ENCODE measurements around the gene VPS18.

Gene VPS18

DNA sequence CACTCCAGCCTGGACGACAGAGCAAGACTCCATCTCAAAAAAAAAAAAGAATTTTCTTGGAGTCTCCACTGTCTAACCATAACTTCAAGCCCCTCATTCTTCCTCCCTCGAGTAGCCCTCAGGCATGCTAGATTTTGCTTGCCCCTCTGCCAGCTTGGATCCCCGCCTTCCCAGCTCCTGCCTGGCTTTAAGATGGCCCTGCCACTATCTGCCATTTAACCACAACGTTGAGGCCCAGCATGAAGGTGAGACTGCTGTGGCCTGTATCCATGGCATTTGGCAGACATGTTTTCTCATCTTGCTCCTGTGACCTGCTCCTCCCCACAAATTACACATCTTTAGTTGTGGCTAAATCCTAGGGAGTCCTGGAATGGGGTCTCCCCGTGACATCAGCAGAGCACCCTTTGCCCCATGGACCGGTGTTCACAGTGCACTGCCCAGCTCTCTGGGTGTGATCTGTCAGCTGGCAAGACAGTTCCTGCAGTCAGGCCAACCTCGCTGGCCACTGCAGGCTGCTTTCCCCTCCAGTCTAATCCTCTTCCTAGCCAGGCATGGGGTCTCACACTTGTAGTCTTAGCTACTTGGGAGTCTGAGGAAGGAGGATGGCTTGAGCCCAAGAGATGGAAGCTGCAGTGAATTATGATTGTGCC lies 10.4 kb downstream of the VPS18 start:
- no peak for DNase-seq (ENCODE audit: low spot score)

DNA sequence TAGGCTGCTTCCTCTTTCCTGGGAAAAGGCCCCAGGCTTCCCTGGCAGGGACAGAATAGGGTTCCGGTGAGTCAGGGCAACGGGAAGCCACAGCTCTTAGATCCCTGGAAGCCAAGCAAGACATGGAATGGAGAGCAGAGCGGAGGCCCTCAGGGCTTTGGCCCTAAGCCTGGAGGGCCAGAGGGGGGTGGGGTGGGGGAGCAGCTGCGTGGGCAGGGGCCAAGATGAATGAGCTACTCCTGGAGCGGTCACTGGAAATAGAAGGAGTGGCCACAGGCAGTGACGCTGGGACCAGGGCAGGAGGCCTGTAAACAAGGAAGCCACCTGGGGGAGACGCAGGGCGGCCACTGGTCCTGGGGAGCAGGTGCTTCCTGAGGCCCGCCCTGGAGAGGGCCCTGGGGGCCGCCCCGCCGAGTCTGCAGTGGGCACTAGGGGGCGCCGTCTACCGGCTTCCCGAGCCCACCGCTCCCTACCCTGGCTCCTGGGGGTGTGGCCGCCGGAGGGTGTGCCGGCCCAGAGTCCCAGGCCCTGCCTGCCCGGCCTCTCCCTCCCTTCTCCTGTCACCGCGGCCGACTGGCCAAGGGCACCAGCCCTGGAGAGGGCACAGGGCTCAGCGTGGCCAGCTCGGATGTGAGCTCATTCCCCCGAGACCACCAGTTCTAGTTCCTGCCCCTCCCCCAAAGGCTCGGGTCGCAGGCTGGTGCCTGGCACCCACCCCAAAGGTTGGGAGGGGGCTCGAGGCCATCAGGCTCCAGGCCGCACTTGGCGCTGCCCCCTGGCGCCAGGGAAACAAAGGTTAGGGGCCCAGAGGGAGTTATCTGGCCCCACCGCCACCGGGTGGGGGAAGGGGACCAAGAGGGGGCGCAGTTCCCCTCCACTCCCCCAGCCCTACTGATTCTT lies 12.1 kb downstream of the VPS18 start:
- peak; percentile 86 for DNase-seq (ENCODE audit: low spot score)
- TF ChIP-seq, protein P1, sequence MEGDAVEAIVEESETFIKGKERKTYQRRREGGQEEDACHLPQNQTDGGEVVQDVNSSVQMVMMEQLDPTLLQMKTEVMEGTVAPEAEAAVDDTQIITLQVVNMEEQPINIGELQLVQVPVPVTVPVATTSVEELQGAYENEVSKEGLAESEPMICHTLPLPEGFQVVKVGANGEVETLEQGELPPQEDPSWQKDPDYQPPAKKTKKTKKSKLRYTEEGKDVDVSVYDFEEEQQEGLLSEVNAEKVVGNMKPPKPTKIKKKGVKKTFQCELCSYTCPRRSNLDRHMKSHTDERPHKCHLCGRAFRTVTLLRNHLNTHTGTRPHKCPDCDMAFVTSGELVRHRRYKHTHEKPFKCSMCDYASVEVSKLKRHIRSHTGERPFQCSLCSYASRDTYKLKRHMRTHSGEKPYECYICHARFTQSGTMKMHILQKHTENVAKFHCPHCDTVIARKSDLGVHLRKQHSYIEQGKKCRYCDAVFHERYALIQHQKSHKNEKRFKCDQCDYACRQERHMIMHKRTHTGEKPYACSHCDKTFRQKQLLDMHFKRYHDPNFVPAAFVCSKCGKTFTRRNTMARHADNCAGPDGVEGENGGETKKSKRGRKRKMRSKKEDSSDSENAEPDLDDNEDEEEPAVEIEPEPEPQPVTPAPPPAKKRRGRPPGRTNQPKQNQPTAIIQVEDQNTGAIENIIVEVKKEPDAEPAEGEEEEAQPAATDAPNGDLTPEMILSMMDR (IDR thresholded peaks at IDR 0.05; ENCODE audit: extremely low read depth, missing control alignments): peak; percentile 56

More for the DNA sequence above, 10.4 kb downstream of the VPS18 start:
- TF ChIP-seq, protein P1 (IDR thresholded peaks at IDR 0.05; ENCODE audit: extremely low read depth, missing control alignments): no peak

DNA sequence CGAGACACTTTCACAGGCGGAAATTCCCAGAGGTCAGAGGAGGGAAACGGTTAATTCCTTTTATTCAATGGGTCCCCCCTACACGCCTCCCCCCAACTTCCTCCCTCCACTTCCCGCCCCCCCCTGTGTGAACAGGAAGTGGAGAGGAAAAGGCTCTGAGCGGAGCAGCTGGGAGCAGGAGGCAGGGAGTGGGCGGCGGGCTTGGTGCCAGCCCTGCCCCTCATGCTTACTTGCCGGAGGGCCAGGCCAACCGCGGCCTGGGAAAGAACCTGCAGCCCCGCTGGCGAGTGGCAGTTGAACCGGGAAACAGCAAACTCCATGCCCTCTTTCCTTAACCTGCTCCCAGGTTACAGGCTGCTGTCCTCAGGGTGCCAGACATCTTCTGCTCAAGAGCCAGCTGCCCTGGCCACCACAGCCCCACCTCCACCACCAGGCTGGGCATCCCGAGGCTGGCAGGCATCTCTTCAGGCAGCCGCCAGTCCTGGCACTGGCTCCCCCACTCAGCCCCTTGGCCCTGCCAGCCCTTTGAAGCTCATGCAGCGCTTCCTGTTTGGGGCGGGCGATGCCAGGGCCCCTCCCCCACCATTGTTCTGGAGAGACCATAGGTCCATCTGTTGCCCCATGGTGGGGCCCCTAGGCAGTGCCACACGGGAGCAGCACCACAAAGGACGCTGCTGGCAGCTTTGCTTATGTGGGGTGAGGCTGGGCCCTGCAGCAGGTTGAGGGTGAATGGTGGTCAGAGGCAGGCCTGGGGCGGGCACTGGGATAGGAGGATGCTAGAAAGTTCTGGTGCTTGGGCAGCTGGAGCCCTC lies 12.9 kb downstream of the VPS18 start:
- TF ChIP-seq, protein P1 (IDR thresholded peaks at IDR 0.05; ENCODE audit: extremely low read depth, missing control alignments): no peak

DNA sequence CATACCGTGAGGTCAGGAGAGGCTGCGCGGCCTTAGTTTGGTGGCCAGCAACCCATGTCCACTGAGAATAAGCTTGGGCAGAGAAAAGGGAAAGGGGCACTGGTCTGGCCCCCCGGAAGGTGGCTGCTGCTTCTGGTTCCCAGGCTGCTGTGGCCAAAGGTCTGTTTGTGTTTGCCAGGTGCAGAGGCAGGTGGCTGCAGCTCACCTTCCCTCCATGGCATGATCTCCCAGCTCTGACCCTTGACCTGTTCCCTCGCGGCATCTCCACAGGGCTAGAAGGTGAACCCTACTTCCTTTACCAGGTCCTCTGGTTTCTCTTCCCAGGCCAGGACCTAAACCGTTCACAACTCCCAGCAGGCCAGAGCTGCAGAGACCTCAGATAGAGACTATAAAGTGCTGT lies 13.8 kb downstream of the VPS18 start:
- no peak for DNase-seq (ENCODE audit: low spot score)
- TF ChIP-seq, protein P1 (IDR thresholded peaks at IDR 0.05; ENCODE audit: extremely low read depth, missing control alignments): no peak

More for the DNA sequence above, 12.9 kb downstream of the VPS18 start:
- no peak for DNase-seq (ENCODE audit: low spot score)

DNA sequence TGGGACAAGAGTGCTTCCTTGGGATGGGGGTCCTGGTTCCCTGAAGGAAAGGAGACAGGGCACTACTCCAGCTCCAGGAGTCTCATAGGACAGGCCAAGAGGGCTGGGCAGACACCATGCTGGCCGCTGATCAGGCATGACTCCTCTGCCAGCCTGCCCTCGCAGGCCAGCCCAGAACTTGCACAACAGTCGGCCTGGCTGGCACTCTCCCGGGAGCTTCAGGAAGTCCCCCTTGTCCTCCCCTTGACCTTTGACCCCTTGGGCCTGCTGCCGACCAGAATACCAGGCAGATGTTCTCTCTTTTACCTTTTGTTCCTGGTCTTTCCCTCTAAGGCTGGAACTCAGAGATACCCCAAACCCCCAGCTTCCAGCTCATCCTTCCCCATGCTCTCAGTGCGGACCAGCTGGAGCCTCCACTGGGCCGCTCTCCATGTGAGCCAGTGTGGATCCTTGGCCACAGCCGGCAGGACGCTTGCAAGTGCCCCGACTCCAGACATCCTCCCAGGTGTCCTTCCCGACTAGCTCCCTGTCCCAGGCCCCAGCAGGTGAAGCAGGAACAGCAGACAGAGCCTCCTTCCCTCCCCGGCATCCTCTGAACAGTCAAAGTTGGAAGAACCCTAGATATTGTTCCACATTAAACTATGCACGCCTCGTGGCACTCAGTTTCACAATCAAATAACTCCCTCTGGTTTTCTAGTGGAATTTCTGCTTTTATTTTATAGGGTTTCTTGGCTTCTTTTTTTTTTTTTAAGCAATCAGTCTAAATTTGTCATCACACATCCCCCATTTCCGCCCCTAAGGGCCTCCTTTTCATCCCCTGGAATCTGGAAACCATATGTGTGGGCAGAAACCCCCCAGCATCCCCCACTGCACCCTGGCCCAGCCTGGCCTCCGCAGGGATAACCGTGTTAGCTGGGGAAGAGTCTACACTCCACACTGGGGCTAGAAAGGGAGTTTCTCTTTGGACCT lies 15.7 kb downstream of the VPS18 start:
- TF ChIP-seq, protein P1 (IDR thresholded peaks at IDR 0.05; ENCODE audit: extremely low read depth, missing control alignments): no peak
- DNase-seq (ENCODE audit: low spot score): no peak

DNA sequence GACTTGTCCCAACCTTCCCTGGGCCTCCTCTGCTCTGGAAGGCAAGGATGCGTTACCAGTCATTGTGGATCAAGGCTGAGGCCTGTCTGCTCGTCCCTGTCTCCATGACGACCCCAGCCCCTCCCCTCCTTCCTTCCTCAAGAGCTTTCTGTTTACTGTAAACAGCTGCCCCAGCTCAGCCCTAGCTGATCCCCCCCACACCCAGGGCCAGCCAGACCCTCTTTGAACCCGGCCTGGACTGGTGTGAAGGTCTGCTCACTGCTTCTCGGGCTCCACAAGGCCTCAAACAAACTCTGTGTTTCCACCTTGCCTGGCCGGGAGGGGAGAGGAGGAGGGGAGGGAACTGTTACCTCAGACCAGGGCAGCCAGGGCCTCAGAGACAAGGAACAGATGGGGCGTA lies 16.9 kb downstream of the VPS18 start:
- DNase-seq (ENCODE audit: low spot score): no peak

More for the DNA sequence above, 16.9 kb downstream of the VPS18 start:
- TF ChIP-seq, protein P1 (IDR thresholded peaks at IDR 0.05; ENCODE audit: extremely low read depth, missing control alignments): no peak

Measured in GM20000 (cell line).